ENCODE measurements around the gene CDKL4. TPM values are rescaled to one million over a fixed set of nuclear protein-coding genes. Genes with fewer than 3 reads are reported as not detected.

CDKL4 gene
- total and polyA plus RNA-seq, 8 donors: 0.14 to 0.79 (median 0.25) TPM; not detected in 1

GRCh38 chr2:39136799-39137198, 107.0 kb downstream of the CDKL4 start:
- intact Hi-C loops (cut with DNase I): no loop called here
- no peak for FAIRE-seq
- WGBS, 2 donors: 67 to 71% methylated on average over 5 of the region's 5 CpGs

GRCh38 chr2:39135690-39136259, 108.0 kb downstream of the CDKL4 start:
- no peaks in the 10 kb centered on the region for H3K36me3 ChIP-seq
- DNase-seq (no peak), FAIRE-seq (no peak), ATAC-seq (no peak)
- no peaks in the 10 kb centered on the region for H3K9me3 ChIP-seq
- no peaks in the 10 kb centered on the region for H3K27me3 ChIP-seq
- TF ChIP-seq CTCF (IDR thresholded peaks at IDR 0.05): no peak
- intact Hi-C loops (cut with DNase I): no loop called here
- peaks cover 0 to 6% (median 0%) of the 10 kb centered on the region in 3 donors for H3K4me1 ChIP-seq
- H3K27ac ChIP-seq: no peak overlapping the region
- H3K4me3 ChIP-seq: no peak overlapping the region
- WGBS, 2 donors: 66 to 73% methylated on average over 5 of the region's 5 CpGs

More at GRCh38 chr2:39136799-39137198, 107.0 kb downstream of the CDKL4 start:
- Histone ChIP-seq H3K9me3 (no peaks in the 10 kb centered on the region), H3K4me1 (peaks cover 0 to 6% (median 0%) of the 10 kb centered on the region in 3 donors), H3K27ac (no peak overlapping the region), H3K27me3 (no peaks in the 10 kb centered on the region), H3K4me3 (no peak overlapping the region), H3K36me3 (no peaks in the 10 kb centered on the region)
- ATAC-seq: no peak
- no peak for DNase-seq
- no peak for TF ChIP-seq CTCF (IDR thresholded peaks at IDR 0.05)

- FAIRE-seq (no peak), DNase-seq (no peak), ATAC-seq (no peak)
- H3K27me3 ChIP-seq: no peaks in the 10 kb centered on the region
- H3K9me3 ChIP-seq: no peaks in the 10 kb centered on the region
- TF ChIP-seq CTCF (IDR thresholded peaks at IDR 0.05): no peak
- no peak overlapping the region for H3K4me3 ChIP-seq
- H3K27ac ChIP-seq: no peak overlapping the region
- intact Hi-C loops (cut with DNase I): no loop called here
- H3K4me1 ChIP-seq: no peaks in the 10 kb centered on the region
- 72 to 83% methylated on average over 3 of the region's 3 CpGs for WGBS, 2 donors
- H3K36me3 ChIP-seq: no peaks in the 10 kb centered on the region
Observed at GRCh38 chr2:39133215-39133851, 110.4 kb downstream of the CDKL4 start.

GRCh38 chr2:39128919-39129391, 114.8 kb downstream of the CDKL4 start:
- no peaks in the 10 kb centered on the region for H3K4me1 ChIP-seq
- intact Hi-C loops (cut with DNase I): no loop called here
- DNase-seq (no peak), FAIRE-seq (no peak), ATAC-seq (no peak)
- no peak overlapping the region for H3K27ac ChIP-seq
- no peaks in the 10 kb centered on the region for H3K36me3 ChIP-seq
- TF ChIP-seq CTCF (IDR thresholded peaks at IDR 0.05): no peak
- H3K9me3 ChIP-seq: no peaks in the 10 kb centered on the region
- H3K27me3 ChIP-seq: no peaks in the 10 kb centered on the region
- WGBS, 2 donors: 81 to 94% methylated on average over 1 of the region's 1 CpG
- no peak overlapping the region for H3K4me3 ChIP-seq

- WGBS, 2 donors: 75 to 86% methylated on average over 1 of the region's 1 CpG
- H3K4me3 ChIP-seq: no peak overlapping the region
Observed at GRCh38 chr2:39127973-39128372, 115.8 kb downstream of the CDKL4 start.

More at GRCh38 chr2:39127973-39128372, 115.8 kb downstream of the CDKL4 start:
- intact Hi-C loops (cut with DNase I): no loop called here
- Histone ChIP-seq H3K27me3 (no peaks in the 10 kb centered on the region), H3K9me3 (no peaks in the 10 kb centered on the region), H3K36me3 (no peaks in the 10 kb centered on the region), H3K4me1 (no peaks in the 10 kb centered on the region), H3K27ac (no peak overlapping the region)
- ATAC-seq (no peak), FAIRE-seq (no peak), DNase-seq (no peak)
- TF ChIP-seq CTCF (IDR thresholded peaks at IDR 0.05): no peak

Measured in pancreas (tissue), 10 donors.